ENCODE results near the gene TMEM247. TPM values are rescaled to one million over a fixed set of nuclear protein-coding genes. Genes with fewer than 3 reads are reported as not detected.

Gene TMEM247
- total RNA-seq, 1 donor from 2014 or later = not detected

DNA sequence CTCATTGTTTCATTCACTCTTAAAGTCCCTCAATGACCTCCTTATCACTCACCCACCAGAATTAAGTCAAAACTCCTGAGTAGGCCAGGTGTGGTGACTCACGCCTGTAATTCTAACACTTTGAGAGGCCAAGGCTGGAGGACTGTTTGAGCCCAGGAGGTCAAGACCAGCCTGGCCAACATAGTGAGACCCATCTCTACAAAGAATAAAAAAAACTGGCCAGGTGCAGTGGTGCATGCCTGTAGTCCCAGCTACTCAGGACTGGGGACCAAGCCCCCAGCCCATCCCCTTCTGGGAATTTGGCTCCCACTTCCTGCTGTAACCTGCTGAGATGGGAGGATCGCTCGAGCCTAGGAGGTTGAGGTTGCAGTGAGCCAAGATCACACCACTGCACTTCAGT, 28.9 kb downstream of the TMEM247 start:
- DNase-seq (ENCODE audit: low read depth) = no peak
- TF ChIP-seq, protein P1, sequence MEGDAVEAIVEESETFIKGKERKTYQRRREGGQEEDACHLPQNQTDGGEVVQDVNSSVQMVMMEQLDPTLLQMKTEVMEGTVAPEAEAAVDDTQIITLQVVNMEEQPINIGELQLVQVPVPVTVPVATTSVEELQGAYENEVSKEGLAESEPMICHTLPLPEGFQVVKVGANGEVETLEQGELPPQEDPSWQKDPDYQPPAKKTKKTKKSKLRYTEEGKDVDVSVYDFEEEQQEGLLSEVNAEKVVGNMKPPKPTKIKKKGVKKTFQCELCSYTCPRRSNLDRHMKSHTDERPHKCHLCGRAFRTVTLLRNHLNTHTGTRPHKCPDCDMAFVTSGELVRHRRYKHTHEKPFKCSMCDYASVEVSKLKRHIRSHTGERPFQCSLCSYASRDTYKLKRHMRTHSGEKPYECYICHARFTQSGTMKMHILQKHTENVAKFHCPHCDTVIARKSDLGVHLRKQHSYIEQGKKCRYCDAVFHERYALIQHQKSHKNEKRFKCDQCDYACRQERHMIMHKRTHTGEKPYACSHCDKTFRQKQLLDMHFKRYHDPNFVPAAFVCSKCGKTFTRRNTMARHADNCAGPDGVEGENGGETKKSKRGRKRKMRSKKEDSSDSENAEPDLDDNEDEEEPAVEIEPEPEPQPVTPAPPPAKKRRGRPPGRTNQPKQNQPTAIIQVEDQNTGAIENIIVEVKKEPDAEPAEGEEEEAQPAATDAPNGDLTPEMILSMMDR (conservative IDR thresholded peaks at IDR 0.05; ENCODE audit: low read depth, low read length) = no peak

DNA sequence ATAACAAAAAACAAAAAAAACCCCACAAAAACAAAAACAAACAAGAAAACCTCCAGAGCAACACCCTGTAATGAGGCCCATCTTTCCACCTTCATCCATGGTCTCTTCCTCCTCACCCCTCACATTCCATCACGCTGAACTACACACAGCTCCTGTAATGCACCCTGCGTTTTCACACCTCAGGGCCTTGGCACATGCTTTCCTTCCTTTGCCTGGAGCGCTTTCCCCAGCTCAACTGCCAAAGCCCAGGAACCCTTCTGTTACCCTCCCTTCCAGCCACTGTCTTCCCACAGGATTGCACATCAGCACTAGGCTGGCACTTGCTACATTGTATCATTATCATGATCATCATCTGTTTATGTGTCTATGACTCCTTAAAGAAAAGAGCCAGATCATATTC, 29.4 kb downstream of the TMEM247 start:
- TF ChIP-seq, protein P1 (conservative IDR thresholded peaks at IDR 0.05; ENCODE audit: low read depth, low read length) = no peak
- DNase-seq (ENCODE audit: low read depth) = no peak
- no peak overlapping the region for H3K4me3 ChIP-seq (ENCODE audit: low read depth, low read length)

More for the DNA sequence above, 28.9 kb downstream of the TMEM247 start:
- H3K4me3 ChIP-seq (ENCODE audit: low read depth, low read length) = no peak overlapping the region

DNA sequence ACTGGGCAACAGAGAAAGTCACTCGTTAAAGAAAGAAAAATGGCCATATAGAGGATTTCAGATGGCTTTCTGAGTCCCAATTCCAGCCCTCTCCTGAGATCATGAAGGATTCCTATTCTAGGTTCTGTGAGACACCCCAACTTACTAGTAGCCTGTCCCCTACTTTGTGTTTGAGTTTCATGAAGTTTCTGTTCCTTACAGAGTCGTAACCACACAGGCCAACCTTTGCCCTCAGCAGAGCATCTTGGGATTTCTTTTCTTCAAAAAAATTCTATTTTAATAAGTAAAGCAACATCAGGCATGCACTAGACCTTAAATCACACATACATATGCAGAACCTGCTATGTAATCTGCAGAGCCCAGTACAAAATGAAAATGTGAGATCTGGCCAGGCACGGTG, 30.4 kb downstream of the TMEM247 start:
- DNase-seq (ENCODE audit: low read depth) = no peak
- TF ChIP-seq, protein P1 (conservative IDR thresholded peaks at IDR 0.05; ENCODE audit: low read depth, low read length) = no peak
- H3K4me3 ChIP-seq (ENCODE audit: low read depth, low read length) = no peak overlapping the region

DNA sequence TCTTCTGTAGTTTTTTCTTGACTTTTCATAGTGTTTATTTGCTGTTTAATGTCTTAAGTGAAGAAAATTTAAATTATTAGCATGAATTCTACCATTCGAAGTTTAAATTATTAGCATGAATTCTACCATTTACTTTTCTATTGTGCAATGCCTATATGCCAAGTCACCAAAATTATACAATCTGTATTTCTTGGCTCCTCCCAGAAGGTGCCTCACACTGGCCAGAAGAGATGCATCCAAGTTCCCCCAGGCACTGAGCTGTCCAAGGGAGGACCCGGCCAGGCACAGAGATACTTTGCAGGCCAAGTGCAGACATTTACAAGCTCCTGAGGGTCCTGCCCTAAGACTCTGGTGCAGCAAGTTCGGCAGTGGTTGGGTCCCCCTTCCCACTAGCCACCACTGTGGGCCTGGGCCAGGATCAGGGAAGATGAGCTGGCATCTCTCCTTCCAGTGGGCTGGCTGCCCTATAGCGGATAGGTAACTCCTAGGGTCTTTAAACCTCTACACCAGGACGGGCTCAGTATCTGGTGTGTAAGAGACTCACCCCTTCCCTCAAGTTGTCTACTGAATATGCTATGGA, 31.3 kb downstream of the TMEM247 start:
- TF ChIP-seq, protein P1 (conservative IDR thresholded peaks at IDR 0.05; ENCODE audit: low read depth, low read length) = no peak
- no peak for DNase-seq (ENCODE audit: low read depth)
- H3K4me3 ChIP-seq (ENCODE audit: low read depth, low read length) = no peak overlapping the region

DNA sequence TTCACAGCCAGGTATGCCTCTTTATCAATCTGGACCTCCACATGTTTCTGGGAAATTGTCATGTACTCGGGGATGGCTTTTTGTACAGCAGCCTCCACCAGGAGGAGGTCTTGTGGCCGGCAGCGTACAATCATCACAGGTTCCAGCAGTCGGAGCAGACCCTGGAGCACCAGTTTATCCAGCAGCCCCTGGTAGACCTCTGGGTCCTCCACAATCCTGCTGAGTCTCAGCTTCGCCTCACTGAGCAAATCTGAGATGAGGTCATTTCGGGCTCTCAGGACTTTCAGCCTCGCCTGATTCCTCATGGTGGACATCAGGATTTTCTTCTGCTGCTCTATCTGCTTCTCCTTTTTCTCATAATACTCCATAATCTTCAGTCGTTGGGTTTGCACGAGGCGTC, 32.8 kb downstream of the TMEM247 start:
- TF ChIP-seq, protein P1 (conservative IDR thresholded peaks at IDR 0.05; ENCODE audit: low read depth, low read length) = no peak
- no peak for DNase-seq (ENCODE audit: low read depth)
- H3K4me3 ChIP-seq (ENCODE audit: low read depth, low read length) = no peak overlapping the region

DNA sequence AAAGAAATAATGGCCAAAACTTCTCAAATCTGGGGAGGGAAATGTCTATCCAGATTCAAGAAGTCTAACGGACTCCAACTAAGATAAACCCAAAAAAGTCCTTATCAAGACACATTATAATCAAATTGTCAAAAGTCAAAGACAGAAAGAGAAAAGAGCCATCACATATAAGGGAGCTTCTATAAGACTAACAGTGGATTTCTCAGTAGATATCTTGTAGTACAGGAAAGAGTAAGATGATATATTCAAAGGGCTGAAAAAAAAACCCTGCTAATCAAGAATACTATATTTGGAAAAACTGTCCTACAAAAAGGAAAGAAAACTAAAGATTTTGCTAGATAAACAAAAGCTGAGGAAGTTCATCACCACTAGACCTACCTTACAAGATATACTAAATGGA, 35.4 kb downstream of the TMEM247 start:
- TF ChIP-seq, protein P1 (conservative IDR thresholded peaks at IDR 0.05; ENCODE audit: low read depth, low read length) = no peak

DNA sequence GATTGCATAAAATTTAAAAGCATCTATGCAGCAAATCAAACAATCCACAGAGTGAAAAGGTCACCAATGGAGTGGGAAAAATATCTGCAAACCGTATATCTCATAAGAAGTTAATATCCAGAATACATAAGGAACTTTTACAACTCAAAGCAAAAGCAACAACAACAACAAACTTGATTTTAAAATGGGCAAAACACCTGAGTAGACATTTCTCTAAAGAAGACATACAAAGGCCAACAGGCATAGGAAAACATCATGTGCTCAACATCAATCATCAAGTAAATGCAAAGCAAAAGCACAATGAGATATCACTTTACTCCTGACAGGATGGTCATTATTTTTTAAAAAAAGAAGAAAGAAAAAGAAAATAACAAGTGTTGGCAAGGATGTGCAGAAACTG, 38.1 kb downstream of the TMEM247 start:
- H3K4me3 ChIP-seq (ENCODE audit: low read depth, low read length) = no peak overlapping the region
- no peak for DNase-seq (ENCODE audit: low read depth)
- TF ChIP-seq, protein P1 (conservative IDR thresholded peaks at IDR 0.05; ENCODE audit: low read depth, low read length) = no peak

More for the DNA sequence above, 35.4 kb downstream of the TMEM247 start:
- no peak for DNase-seq (ENCODE audit: low read depth)
- H3K4me3 ChIP-seq (ENCODE audit: low read depth, low read length) = no peak overlapping the region

Measured in epithelial cell of proximal tubule (primary cell).